Duodenal mucosa (tissue), 2 donors: Measurements from ENCODE around the gene COL13A1.

ENCODE experiments used
- H3K27ac ChIP-seq: one replicate; pipeline ENCODE4 v1.7.0; 2013; ENCODE audit warnings: low read depth, low read length
- H3K27me3 ChIP-seq, 2 donors: one replicate each; pipeline ENCODE4 v1.7.0; 2013; ENCODE audit warnings: low read length in 2 of 2, control low read depth in 1 of 2; ENCODE audit not compliant: insufficient read depth in 2 of 2, control insufficient read depth in 1 of 2
- H3K36me3 ChIP-seq, 2 donors: one replicate each; pipeline ENCODE4 v1.7.0; 2013; ENCODE audit warnings: low read length in 2 of 2, control low read depth in 1 of 2; ENCODE audit not compliant: insufficient read depth in 2 of 2, control insufficient read depth in 1 of 2
- H3K4me1 ChIP-seq, 2 donors: one replicate each; pipeline ENCODE4 v1.7.0; 2013; ENCODE audit warnings: low read length in 2 of 2, control low read depth in 1 of 2; ENCODE audit not compliant: insufficient read depth in 2 of 2, control insufficient read depth in 1 of 2
- H3K4me3 ChIP-seq, 2 donors: one replicate each; pipeline ENCODE4 v1.7.0; 2013; ENCODE audit warnings: low read length in 2 of 2, low read depth in 1 of 2
- H3K9ac ChIP-seq, 2 donors: one replicate each; pipeline ENCODE4 v1.7.0; 2013; ENCODE audit warnings: low read length in 2 of 2, low read depth in 1 of 2
- H3K9me3 ChIP-seq, 2 donors: one replicate each; pipeline ENCODE4 v1.7.0; 2013; ENCODE audit warnings: low read length in 2 of 2, control low read depth in 1 of 2; ENCODE audit not compliant: control insufficient read depth in 1 of 2

The COL13A1 gene

DNA sequence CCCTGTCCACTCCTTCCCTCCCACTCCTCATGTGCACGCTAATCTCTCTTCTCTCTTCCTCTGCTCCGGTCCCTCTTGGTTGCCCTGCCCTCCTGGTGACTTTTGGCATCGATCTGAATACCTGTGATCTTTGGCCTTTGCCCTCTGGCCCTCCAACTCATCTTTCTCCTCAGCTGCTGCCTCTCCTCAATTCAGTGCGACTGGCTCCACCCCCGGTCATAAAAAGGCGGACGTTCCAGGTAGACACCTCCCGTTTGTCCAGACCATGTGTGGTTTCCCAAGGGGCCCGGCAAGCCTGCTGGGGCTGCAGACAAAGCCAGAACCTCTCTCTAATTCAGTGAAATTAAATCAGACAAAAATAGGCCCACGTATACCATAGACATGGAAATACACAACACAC lies 96.8 kb downstream of the COL13A1 start:
- Histone ChIP-seq H3K9me3 (no peaks in the 10 kb centered on the region), H3K4me3 (no peak overlapping the region), H3K27ac (no peak overlapping the region), H3K9ac (no peak overlapping the region), H3K4me1 (peaks cover 54 to 61% of the 10 kb centered on the region in 2 donors), H3K27me3 (no peaks in the 10 kb centered on the region), H3K36me3 (no peaks in the 10 kb centered on the region)

DNA sequence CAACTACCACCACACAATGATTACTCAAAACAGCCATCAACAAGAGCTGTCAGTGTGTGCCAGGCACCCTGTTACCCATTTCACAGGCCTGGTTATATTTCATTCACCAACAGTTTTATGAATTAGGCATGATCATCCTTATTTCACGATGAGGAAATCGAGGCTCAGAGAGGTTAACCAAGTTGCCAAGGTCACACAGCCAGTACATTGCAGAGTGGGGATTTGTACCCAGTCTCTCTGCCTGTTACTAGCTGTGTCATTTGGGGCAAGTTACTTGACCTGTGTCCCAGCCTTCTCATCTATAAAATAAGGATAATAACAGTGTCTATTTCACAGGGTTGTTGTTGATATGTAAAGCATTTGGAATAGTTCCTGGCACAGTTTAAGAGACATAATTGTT lies 97.2 kb downstream of the COL13A1 start:
- Histone ChIP-seq H3K27ac (no peak overlapping the region), H3K9ac (no peak overlapping the region), H3K36me3 (no peaks in the 10 kb centered on the region), H3K9me3 (no peaks in the 10 kb centered on the region), H3K4me3 (no peak overlapping the region), H3K4me1 (peaks cover 50 to 57% of the 10 kb centered on the region in 2 donors), H3K27me3 (no peaks in the 10 kb centered on the region)

DNA sequence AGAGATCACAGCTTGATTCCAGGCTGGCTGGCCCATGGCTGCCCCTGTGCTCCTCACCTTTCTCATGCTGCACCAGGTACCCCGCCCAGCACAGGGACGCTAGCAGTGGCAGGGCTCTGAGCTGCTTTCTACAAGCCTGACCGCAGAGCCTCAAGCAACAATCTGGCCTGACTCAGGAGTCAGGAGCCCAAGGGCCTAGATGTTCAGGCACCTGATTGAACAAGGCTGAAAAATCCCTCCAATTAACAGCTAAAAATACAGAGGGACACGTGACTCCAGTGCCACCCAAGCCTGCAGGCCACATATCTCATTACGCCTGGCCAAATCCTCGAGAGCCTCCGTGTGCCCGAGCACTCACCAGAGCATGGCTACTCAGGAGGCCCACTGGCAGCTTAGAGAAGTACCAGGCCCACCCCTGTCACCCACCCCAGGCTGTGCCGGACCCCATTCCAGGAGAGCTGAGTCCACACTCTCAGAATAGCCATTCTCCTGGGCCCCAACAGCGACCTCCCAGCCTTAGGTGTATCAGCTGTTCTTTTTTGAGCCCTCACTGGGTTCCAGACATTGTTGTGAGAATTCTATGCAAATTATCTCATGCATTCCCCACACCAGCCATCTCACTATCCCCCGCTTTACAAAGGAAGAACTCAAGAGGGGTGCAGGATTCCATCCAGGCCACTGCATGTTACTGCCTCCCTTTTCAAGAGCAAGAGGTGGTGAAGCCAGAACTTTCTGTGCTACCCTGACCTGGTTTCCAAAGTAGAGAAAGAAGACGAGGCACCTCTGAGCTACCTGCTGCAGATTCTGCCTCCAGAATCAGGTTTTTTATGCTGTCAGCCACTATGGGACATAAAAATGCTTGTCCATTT lies 98.3 kb downstream of the COL13A1 start:
- Histone ChIP-seq H3K4me3 (no peak overlapping the region), H3K27me3 (no peaks in the 10 kb centered on the region), H3K9me3 (no peaks in the 10 kb centered on the region), H3K4me1 (peaks cover 50 to 55% of the 10 kb centered on the region in 2 donors), H3K36me3 (no peaks in the 10 kb centered on the region), H3K27ac (no peak overlapping the region), H3K9ac (no peak overlapping the region)

DNA sequence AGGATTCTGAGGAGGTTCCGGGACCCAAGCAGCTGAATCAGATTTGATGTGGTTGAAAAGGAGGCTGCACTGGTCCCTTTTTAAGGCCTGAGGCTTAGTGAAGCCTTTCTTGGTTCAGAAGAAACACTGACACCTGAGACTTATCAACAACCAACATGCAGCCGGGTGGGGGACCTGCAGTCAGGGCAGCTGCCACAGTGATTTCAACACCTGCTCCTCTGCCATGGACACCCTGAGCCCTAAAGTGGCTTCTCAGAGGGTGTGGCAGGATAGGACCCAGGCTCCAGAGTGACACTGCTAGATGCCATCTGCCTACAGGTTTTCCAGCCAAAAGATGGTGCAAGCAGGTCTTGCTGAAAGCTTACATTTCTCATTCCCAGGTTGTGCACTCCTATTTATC lies 99.3 kb downstream of the COL13A1 start:
- H3K4me1 ChIP-seq: peaks cover 50 to 55% of the 10 kb centered on the region in 2 donors
- no peak overlapping the region for H3K27ac ChIP-seq
- H3K9me3 ChIP-seq: no peaks in the 10 kb centered on the region
- H3K9ac ChIP-seq: no peak overlapping the region
- H3K27me3 ChIP-seq: no peaks in the 10 kb centered on the region
- no peak overlapping the region for H3K4me3 ChIP-seq
- H3K36me3 ChIP-seq: no peaks in the 10 kb centered on the region

DNA sequence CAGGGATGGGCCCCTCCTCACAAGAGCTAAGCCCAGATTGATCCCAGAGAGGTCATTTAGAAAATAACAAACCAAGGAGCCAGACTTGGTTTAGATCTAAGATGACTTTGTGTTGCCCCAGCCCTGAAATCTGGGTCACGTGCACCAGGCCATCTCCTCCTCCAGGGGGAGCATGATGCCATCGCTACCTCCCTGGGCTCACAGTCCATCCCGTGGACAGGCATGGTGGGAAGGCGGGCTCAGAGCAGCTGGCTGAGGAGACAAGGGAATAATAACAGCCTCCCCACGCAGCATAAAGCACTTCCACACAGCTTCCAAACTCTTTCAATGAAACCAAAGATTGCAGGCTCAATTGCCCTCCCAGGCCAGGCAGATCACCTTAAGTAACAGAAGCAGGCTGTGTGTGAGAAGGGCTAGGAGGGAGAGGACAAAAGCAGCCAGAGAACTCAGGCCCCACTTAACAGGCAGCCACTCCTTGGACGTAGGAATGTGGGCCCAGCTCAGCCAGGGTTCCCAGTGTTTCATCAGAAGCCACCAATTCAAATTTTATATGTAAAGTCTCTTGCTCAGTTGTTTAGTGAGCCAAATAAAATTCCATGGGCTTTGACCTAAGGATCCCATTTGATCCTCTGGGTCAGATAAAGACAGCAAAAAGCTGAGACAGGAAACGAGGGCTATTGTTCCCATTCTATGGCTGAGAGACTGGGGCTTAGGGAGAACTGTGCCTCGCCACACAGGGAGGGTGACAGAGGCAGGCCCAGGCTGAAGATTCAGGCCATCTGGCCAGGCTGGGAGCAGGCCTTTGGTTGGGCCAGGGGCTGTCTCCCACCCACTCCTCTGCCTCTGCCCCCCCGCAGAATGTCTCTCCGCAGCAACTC lies 100.2 kb downstream of the COL13A1 start:
- Histone ChIP-seq H3K27me3 (no peaks in the 10 kb centered on the region), H3K9ac (no peak overlapping the region), H3K4me3 (no peak overlapping the region), H3K27ac (no peak overlapping the region), H3K9me3 (no peaks in the 10 kb centered on the region), H3K4me1 (peaks cover 43 to 55% of the 10 kb centered on the region in 2 donors), H3K36me3 (no peaks in the 10 kb centered on the region)

DNA sequence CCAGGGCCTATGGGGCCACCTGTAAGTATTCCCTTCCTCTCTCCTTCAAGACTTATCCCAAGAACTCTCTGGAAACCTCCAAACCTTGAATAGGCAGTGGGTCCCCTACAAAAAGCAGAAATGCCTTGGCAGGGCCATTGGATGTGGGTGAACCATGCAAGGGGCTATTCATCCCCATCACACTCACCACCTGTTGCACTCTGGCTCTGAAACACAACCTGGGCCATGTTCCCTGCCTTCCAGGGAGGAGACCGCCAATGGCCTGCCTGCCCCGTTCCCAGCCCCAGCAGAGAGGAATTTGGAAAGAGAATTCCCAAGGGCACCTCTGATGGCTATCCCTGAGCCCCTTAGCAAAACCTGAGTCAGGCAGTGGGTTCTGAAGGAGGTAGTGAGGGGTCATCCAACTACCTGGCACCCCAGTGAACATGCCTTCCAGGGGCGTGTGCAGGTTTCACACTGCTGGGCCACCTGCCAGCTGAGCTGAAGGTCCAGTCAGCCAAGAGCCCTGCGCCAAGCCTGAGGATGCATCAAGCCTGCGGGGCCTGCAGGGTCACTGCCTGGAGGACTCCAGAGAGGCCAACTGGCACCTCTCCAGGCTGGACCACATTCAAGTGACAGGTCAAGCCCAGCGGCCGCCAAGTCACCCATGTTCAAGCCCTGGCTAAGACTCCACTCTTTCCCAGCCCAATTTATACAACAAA lies 101.3 kb downstream of the COL13A1 start:
- no peak overlapping the region for H3K27ac ChIP-seq

DNA sequence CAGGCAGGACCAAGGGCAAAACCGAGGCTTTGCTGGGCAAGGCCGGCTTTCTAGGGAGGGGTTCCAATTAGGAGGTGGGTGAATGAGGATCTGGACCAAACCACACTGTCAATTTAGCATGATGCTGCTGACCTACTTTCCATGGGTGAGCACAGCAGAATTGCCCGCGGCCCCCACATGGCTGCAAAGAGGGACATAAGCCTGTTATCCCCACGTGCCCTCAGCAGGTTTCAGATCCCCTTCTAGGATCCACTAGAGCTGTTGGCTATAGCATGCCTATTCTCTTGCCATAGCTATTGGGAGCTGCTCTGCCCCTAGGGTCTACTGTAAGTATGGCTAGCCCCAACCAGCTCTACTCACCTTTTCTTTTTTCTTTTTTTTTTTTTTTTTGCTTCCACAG lies 102.8 kb downstream of the COL13A1 start:
- H3K27ac ChIP-seq: no peak overlapping the region
- no peaks in the 10 kb centered on the region for H3K9me3 ChIP-seq
- no peak overlapping the region for H3K4me3 ChIP-seq
- H3K36me3 ChIP-seq: no peaks in the 10 kb centered on the region
- H3K9ac ChIP-seq: no peak overlapping the region
- peaks cover 24 to 40% of the 10 kb centered on the region in 2 donors for H3K4me1 ChIP-seq
- no peaks in the 10 kb centered on the region for H3K27me3 ChIP-seq

More for the DNA sequence above, 101.3 kb downstream of the COL13A1 start:
- no peaks in the 10 kb centered on the region for H3K36me3 ChIP-seq
- no peaks in the 10 kb centered on the region for H3K27me3 ChIP-seq
- H3K9me3 ChIP-seq: no peaks in the 10 kb centered on the region
- no peak overlapping the region for H3K9ac ChIP-seq
- no peak overlapping the region for H3K4me3 ChIP-seq
- H3K4me1 ChIP-seq: peaks cover 36 to 50% of the 10 kb centered on the region in 2 donors

DNA sequence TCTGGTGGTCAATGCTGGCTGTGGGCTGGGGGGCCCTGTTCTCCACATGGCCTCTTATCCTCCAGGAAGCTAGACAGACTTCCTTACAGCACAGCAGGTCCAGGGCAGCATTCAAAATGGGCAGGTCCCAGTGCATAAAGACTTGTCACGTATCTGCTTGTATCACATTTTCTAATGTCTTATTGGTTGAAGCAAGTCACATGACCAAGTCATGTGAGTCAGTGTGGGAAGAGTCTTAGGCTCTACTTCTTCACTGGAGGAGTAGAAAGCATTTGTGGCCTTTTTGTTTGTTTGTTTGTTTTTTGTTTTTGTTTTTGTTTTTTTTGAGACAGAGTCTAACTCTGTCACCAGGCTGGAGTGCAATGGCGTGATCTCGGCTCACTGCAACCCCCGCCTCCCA lies 104.7 kb downstream of the COL13A1 start:
- H3K27ac ChIP-seq: no peak overlapping the region
- H3K4me3 ChIP-seq: no peak overlapping the region
- H3K4me1 ChIP-seq: peaks cover 28 to 34% of the 10 kb centered on the region in 2 donors
- no peaks in the 10 kb centered on the region for H3K9me3 ChIP-seq
- H3K9ac ChIP-seq: no peak overlapping the region
- H3K27me3 ChIP-seq: no peaks in the 10 kb centered on the region
- no peaks in the 10 kb centered on the region for H3K36me3 ChIP-seq

DNA sequence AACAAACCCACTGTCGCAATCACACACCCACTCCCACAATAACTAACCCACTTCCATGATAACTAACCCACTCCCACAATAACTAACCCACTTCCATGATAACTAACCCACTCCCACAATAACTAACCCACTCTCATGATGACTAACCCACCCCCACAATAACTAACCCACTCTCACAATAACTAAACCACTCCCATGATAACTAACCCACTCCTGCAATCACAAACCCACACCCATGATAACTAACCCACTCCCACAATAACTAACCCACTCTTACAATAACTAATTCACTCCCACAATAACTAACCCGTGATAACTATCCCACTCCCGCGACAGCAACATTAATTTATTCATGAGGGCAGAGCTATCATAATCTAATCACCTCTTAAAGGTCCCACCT lies 105.8 kb downstream of the COL13A1 start:
- H3K36me3 ChIP-seq: no peaks in the 10 kb centered on the region
- no peak overlapping the region for H3K9ac ChIP-seq
- no peaks in the 10 kb centered on the region for H3K27me3 ChIP-seq
- H3K4me1 ChIP-seq: peaks cover 30 to 37% of the 10 kb centered on the region in 2 donors
- H3K9me3 ChIP-seq: no peaks in the 10 kb centered on the region
- no peak overlapping the region for H3K4me3 ChIP-seq
- no peak overlapping the region for H3K27ac ChIP-seq
